OCI-LY3 (cell line): Measurements from ENCODE around the gene DTX3L.

Source experiments
- CTCF ChIP-seq: fragments of 200-600, 300-600 bp; sonication (generic); IDR thresholded peaks from 2 replicates; pipeline ENCODE4 v1.5.1; 2014; ENCODE audit warnings: antibody characterized with exemption, low read length, low read depth
- EZH2phosphoT487 ChIP-seq: fragments of 200-600 bp; shearing (Covaris generic); IDR thresholded peaks from 2 replicates; pipeline ENCODE4 v1.6.1; 2018; ENCODE audit warnings: antibody characterized with exemption, mixed run types, low read depth

- no peak for TF ChIP-seq CTCF
- no peak for TF ChIP-seq EZH2phosphoT487
Observed at GRCh38 chr3:122557356-122557755, 6.8 kb upstream of the DTX3L start.
